K562 (cell line): ENCODE data around the gene PNMA5. TPM values are rescaled to one million over a fixed set of nuclear protein-coding genes. Genes with fewer than 3 reads are reported as not detected.

Experiments used
- AFF1 ChIP-seq, 2 experiments: fragments of 450-650 bp; IDR thresholded peaks; 2 replicates each; pipeline ENCODE4 v1.6.1; 2018; ENCODE audit warnings: mild to moderate bottlenecking in 2 of 2, low read depth in 1 of 2; ENCODE audit not compliant: partially characterized antibody in 2 of 2
- CHD7 ChIP-seq: fragments of 200-600 bp; sonication (generic); IDR thresholded peaks from one replicate; pipeline ENCODE4 v1.6.1; 2012; ENCODE audit warnings: mild to moderate bottlenecking, low read depth, low read length, inconsistent platforms
- DLX4 ChIP-seq: fragments of 250-450 bp; sonication (Bioruptor Pico); IDR thresholded peaks from 2 replicates; pipeline ENCODE4 v1.6.1; 2021; ENCODE audit warnings: mild to moderate bottlenecking
- MYBL2 ChIP-seq, 2 experiments: fragments of 450-650 bp in 1 of 2; sonication (generic) in 1 of 2; formaldehyde crosslinking in 1 of 2; IDR thresholded peaks; 2 replicates each; pipeline versions ENCODE4 v1.6.1 to v1.8.1; 2017 to 2022; ENCODE audit warnings: borderline replicate concordance in 1 of 2, inconsistent platforms in 1 of 2, low read depth in 1 of 2, mild to moderate bottlenecking in 1 of 2, missing genetic modification reagents in 1 of 2, moderate library complexity in 1 of 2
- RFX5 ChIP-seq: IDR thresholded peaks from 2 replicates; pipeline ENCODE4 v1.6.1; 2011; ENCODE audit warnings: low read depth, mild to moderate bottlenecking, improper control_type of control experiment, low read length
- ZNF583 ChIP-seq: fragments of 250-450 bp; sonication (Bioruptor Pico); IDR thresholded peaks from 2 replicates; pipeline ENCODE4 v1.4.0; 2020
- ZNF655 ChIP-seq: fragments of 250-450 bp; sonication (Bioruptor Pico); IDR thresholded peaks from 2 replicates; pipeline ENCODE4 v1.5.0; 2021
- polyA plus RNA-seq, 8 experiments: library from polyadenylated mRNA; depleted of rRNA in 4 of 8; stranded (reverse) in 5 of 8; unstranded in 3 of 8; fragments of >200 nt; fragmentation: Nextera tagmentation in 2 of 8; fragmentation: Illumina TruSeq in 1 of 8; extraction: Ambion mirVana in 2 of 8; extraction: Trizol in 1 of 8; gene quantifications; 2 replicates each; pipeline versions ENCODE4 v1.2.1 to v1.2.3, GENCODE V29; 2011 to 2014; ENCODE audit warnings: inconsistent platforms in 1 of 8, missing spikeins in 1 of 8
- total RNA-seq, 7 experiments: library from RNA; depleted of rRNA in 6 of 7; stranded (reverse); fragments of >200 nt in 6 of 7; fragmentation: Illumina TruSeq in 2 of 7; extraction: Trizol in 2 of 7; gene quantifications; 2 replicates each; pipeline versions ENCODE4 v1.2.1 to v1.2.3, GENCODE V29; 2011 to 2021; ENCODE audit warnings: low replicate concordance in 1 of 7

PNMA5 gene
- total and polyA plus RNA-seq, 9 of the 15 experiments (the other 6 are each of a cell fraction or from before 2014, with no cell fraction given), result 0.03 to 0.20 (median 0.07) TPM; not detected in 3

- no peak for TF ChIP-seq CHD7
- TF ChIP-seq ZNF655, result no peak
- TF ChIP-seq MYBL2 (IDR thresholded peaks at IDR 0.05; ENCODE audit: low read depth), result no peak
- no peak for TF ChIP-seq MYBL2 (CRISPR knock-in tag; IDR thresholded peaks at IDR 0.05; ENCODE audit: borderline replicate concordance)
- TF ChIP-seq AFF1 (IDR thresholded peaks at IDR 0.05; ENCODE audit: low read depth in 1 of 2, partially characterized antibody in 2 of 2), result no peak
- TF ChIP-seq RFX5, result no peak
- no peak for TF ChIP-seq ZNF583 (CRISPR knock-in tag)
- no peak for TF ChIP-seq DLX4
Observed at GRCh38 chrX:152945021-152945979, 48.6 kb downstream of the PNMA5 start (continued).
